GM21367 (cell line): ENCODE measurements around the gene SEMA6B.
"Not testable (repeated sequence)": the region's sequence is repeated elsewhere in the genome, so short reads cannot be mapped to it uniquely, and the experiment has no call there.

Source experiments
- ATAC-seq: cut with Tn5 transposase; IDR thresholded peaks from one replicate; pipeline ENCODE4 v1.9.1; 2021; ENCODE audit not compliant: unreplicated experiment

The SEMA6B gene

GRCh38 chr19:4576016-4576933 lies 16.8 kb upstream of the SEMA6B start:
- no peak for ATAC-seq

GRCh38 chr19:4575267-4576015 lies 16.0 kb upstream of the SEMA6B start:
- no peak for ATAC-seq

GRCh38 chr19:4573682-4574081 lies 14.2 kb upstream of the SEMA6B start:
- ATAC-seq, result no peak

GRCh38 chr19:4571305-4571917 lies 11.9 kb upstream of the SEMA6B start:
- ATAC-seq, result no peak

GRCh38 chr19:4570916-4571304 lies 11.4 kb upstream of the SEMA6B start:
- no peak for ATAC-seq

- ATAC-seq, result no peak
These were observed 10.9 kb upstream of the SEMA6B start for GRCh38 chr19:4570402-4570801.

- ATAC-seq, result no peak
These were observed 9.4 kb upstream of the SEMA6B start for GRCh38 chr19:4568886-4569285.

GRCh38 chr19:4567584-4568071 lies 8.1 kb upstream of the SEMA6B start:
- ATAC-seq, result no peak

GRCh38 chr19:4566402-4567051 lies 7.0 kb upstream of the SEMA6B start:
- no peak for ATAC-seq

GRCh38 chr19:4563562-4563961 lies 4.1 kb upstream of the SEMA6B start:
- ATAC-seq, result not testable (repeated sequence)

GRCh38 chr19:4562085-4562484 lies 2.6 kb upstream of the SEMA6B start:
- ATAC-seq, result not testable (repeated sequence)

- ATAC-seq, result no peak
These were observed 1.2 kb downstream of the SEMA6B start for GRCh38 chr19:4557971-4558941.

- no peak for ATAC-seq
These were observed 2.1 kb downstream of the SEMA6B start for GRCh38 chr19:4557144-4557970.

- ATAC-seq, result no peak
These were observed 2.8 kb downstream of the SEMA6B start for GRCh38 chr19:4556597-4557127.

- ATAC-seq, result no peak
These were observed 3.6 kb downstream of the SEMA6B start for GRCh38 chr19:4555657-4556561.

GRCh38 chr19:4554717-4555116 lies 4.8 kb downstream of the SEMA6B start:
- ATAC-seq, result no peak

GRCh38 chr19:4553775-4554174 lies 5.7 kb downstream of the SEMA6B start:
- ATAC-seq, result no peak
